HTERT RPE-1 (cell line): Measurements from ENCODE around the gene SH2D5.

Source experiments
- in situ Hi-C: fragments of 300-500 bp; cut with MboI; formaldehyde crosslinking; loops from 4 replicates; pipeline ENCODE4 v1.14.3; 2020; ENCODE audit warnings: low sequenced_read_pairs

SH2D5 gene

GRCh38 chr1:20732588-20733359 lies at the start of gene SH2D5:
TSS of gene SH2D5 (minus strand) at chr1:20732703. CDS start at chr1:20728044, 4,659 bp downstream.
- in situ Hi-C loops = no loop called here

- in situ Hi-C loops = no loop called here
These were observed 43.2 kb upstream of the SH2D5 start for GRCh38 chr1:20775700-20776099.

- in situ Hi-C loops = no loop called here
These were observed 39.3 kb upstream of the SH2D5 start for GRCh38 chr1:20771780-20772179.

- in situ Hi-C loops = no loop called here
These were observed 38.0 kb upstream of the SH2D5 start for GRCh38 chr1:20770314-20771087.

GRCh38 chr1:20767271-20767670 lies 34.8 kb upstream of the SH2D5 start:
- in situ Hi-C loops = no loop called here

GRCh38 chr1:20763417-20763816 lies 30.9 kb upstream of the SH2D5 start:
- in situ Hi-C loops = no loop called here

- in situ Hi-C loops = no loop called here
These were observed 27.8 kb upstream of the SH2D5 start for GRCh38 chr1:20760322-20760721.

- in situ Hi-C loops = no loop called here
These were observed 21.1 kb upstream of the SH2D5 start for GRCh38 chr1:20753589-20753988.

- in situ Hi-C loops = no loop called here
These were observed 19.0 kb upstream of the SH2D5 start for GRCh38 chr1:20751462-20751990.

- in situ Hi-C loops = no loop called here
These were observed 10.2 kb upstream of the SH2D5 start for GRCh38 chr1:20742671-20743070.

- in situ Hi-C loops = no loop called here
These were observed 8.3 kb upstream of the SH2D5 start for GRCh38 chr1:20740781-20741180.

- in situ Hi-C loops = no loop called here
These were observed 6.7 kb upstream of the SH2D5 start for GRCh38 chr1:20739225-20739624.

- in situ Hi-C loops = no loop called here
These were observed 3.1 kb upstream of the SH2D5 start for GRCh38 chr1:20735581-20736111.

GRCh38 chr1:20733360-20733975 lies 965 bp upstream of the SH2D5 start:
- in situ Hi-C loops = no loop called here

GRCh38 chr1:20732071-20732587 lies 374 bp downstream of the SH2D5 start:
- in situ Hi-C loops = no loop called here

GRCh38 chr1:20731057-20731991 lies 1.2 kb downstream of the SH2D5 start:
- in situ Hi-C loops = no loop called here

GRCh38 chr1:20730690-20731056 lies 1.8 kb downstream of the SH2D5 start:
- in situ Hi-C loops = no loop called here

- in situ Hi-C loops = no loop called here
These were observed 2.4 kb downstream of the SH2D5 start for GRCh38 chr1:20729990-20730689.

GRCh38 chr1:20729155-20729931 lies 3.2 kb downstream of the SH2D5 start:
- in situ Hi-C loops = no loop called here
